A673 (cell line): ENCODE results near the gene CTXND2.

Source experiments
- CTCF ChIP-seq: fragments of 300-800, 200-600 bp; sonication (generic); conservative IDR thresholded peaks from 2 replicates; pipeline ENCODE4 v1.5.1; 2017; ENCODE audit warnings: low read depth, mild to moderate bottlenecking, antibody characterized with exemption, low read length, moderate library complexity, mixed read lengths
- EZH2 ChIP-seq: fragments of 200-600 bp; sonication (generic); IDR thresholded peaks from 2 replicates; pipeline ENCODE4 v1.6.1; 2017; ENCODE audit warnings: borderline replicate concordance, low read depth, mild to moderate bottlenecking, mixed read lengths, antibody characterized with exemption, low read length; ENCODE audit not compliant: poor library complexity, severe bottlenecking

- no peak for TF ChIP-seq CTCF
- TF ChIP-seq EZH2 = no peak
Observed at GRCh38 chr1:150909585-150910180, 22.7 kb downstream of the CTXND2 start.
